NCI-H460 (cell line): ENCODE results near the gene SLIT3. TPM values are rescaled to one million over a fixed set of nuclear protein-coding genes. Genes with fewer than 3 reads are reported as not detected.

Experiments
- DNase-seq: peaks from one replicate; pipeline ENCODE4 v3.0.0-alpha.2; 2016; ENCODE audit warnings: low read depth; ENCODE audit errors: extremely low read depth
- total RNA-seq: library from RNA; depleted of rRNA; stranded (reverse); fragments of >200 nt; shearing (Covaris generic); gene quantifications from 2 replicates; pipeline ENCODE4 v1.2.3, GENCODE V29; 2014

SLIT3 gene
- total RNA-seq, 1 experiment from 2014 or later = not detected

- no peak for DNase-seq
Observed at GRCh38 chr5:168696611-168697010, 604.3 kb downstream of the SLIT3 start.

GRCh38 chr5:168695301-168695835, 605.6 kb downstream of the SLIT3 start:
- no peak for DNase-seq

GRCh38 chr5:168694289-168694688, 606.6 kb downstream of the SLIT3 start:
- DNase-seq = no peak

- DNase-seq = no peak
Observed at GRCh38 chr5:168693883-168694282, 607.1 kb downstream of the SLIT3 start.

- DNase-seq = no peak
Observed at GRCh38 chr5:168693297-168693696, 607.6 kb downstream of the SLIT3 start.

- DNase-seq = no peak
Observed at GRCh38 chr5:168691891-168692290, 609.0 kb downstream of the SLIT3 start.

- no peak for DNase-seq
Observed at GRCh38 chr5:168689260-168689659, 611.7 kb downstream of the SLIT3 start.

- DNase-seq = no peak
Observed at GRCh38 chr5:168686837-168687236, 614.1 kb downstream of the SLIT3 start.

- DNase-seq = no peak
Observed at GRCh38 chr5:168685566-168685965, 615.4 kb downstream of the SLIT3 start.

GRCh38 chr5:168683927-168684295, 617.0 kb downstream of the SLIT3 start:
- no peak for DNase-seq

- no peak for DNase-seq
Observed at GRCh38 chr5:168683247-168683926, 617.6 kb downstream of the SLIT3 start.

- DNase-seq = no peak
Observed at GRCh38 chr5:168681556-168682183, 619.3 kb downstream of the SLIT3 start.

GRCh38 chr5:168680395-168680794, 620.5 kb downstream of the SLIT3 start:
- no peak for DNase-seq

- peak; percentile 64 for DNase-seq
Observed at GRCh38 chr5:168679515-168679920, 621.4 kb downstream of the SLIT3 start.

GRCh38 chr5:168676501-168676900, 624.4 kb downstream of the SLIT3 start:
- DNase-seq = no peak

- DNase-seq = no peak
Observed at GRCh38 chr5:168675883-168676408, 625.0 kb downstream of the SLIT3 start.

- DNase-seq = no peak
Observed at GRCh38 chr5:168674893-168675482, 626.0 kb downstream of the SLIT3 start.

- DNase-seq = no peak
Observed at GRCh38 chr5:168672888-168673287, 628.1 kb downstream of the SLIT3 start.

GRCh38 chr5:168672016-168672415, 628.9 kb downstream of the SLIT3 start:
- DNase-seq = no peak

GRCh38 chr5:168670881-168671575, 629.9 kb downstream of the SLIT3 start:
- DNase-seq = no peak
